A673 (cell line): ENCODE data around the gene BCL2L12. TPM values are rescaled to one million over a fixed set of nuclear protein-coding genes. Genes with fewer than 3 reads are reported as not detected.

Experiments
- microRNA-seq: library from miRNA; unstranded; fragments of <30 nt; microRNA quantifications from one replicate; pipeline ENCODE4 v1.2.0, GENCODE V29; 2021
- total RNA-seq: library from RNA; stranded (reverse); gene quantifications from 2 replicates; pipeline ENCODE4 v1.2.3, GENCODE V29; 2021

Gene BCL2L12
- total RNA-seq, 1 experiment from 2014 or later = 99.1 TPM

Small RNAs within 50 kb of the gene (microRNA-seq; reads per million reads assigned to microRNA genes)
- not detected for gene MIR5088

Other genes with a start within 250 kb of the BCL2L12 start
- not detected in 2 replicates for gene PTH2, start 242.5 kb upstream of the BCL2L12 start, total RNA-seq
- gene GFY, start 240.5 kb upstream of the BCL2L12 start, total RNA-seq = not detected in 2 replicates
- 1.7 and 1.8 TPM in 2 replicates for gene SLC17A7, start 224.4 kb upstream of the BCL2L12 start, total RNA-seq
- gene PIH1D1, start 214.1 kb upstream of the BCL2L12 start, total RNA-seq = 122 and 131 TPM in 2 replicates
- 22.6 and 23.2 TPM in 2 replicates for gene ALDH16A1, start 212.7 kb upstream of the BCL2L12 start, total RNA-seq
- 6.5 and 6.9 TPM in 2 replicates for gene FLT3LG, start 191.7 kb upstream of the BCL2L12 start, total RNA-seq
- gene RPL13A, start 178.3 kb upstream of the BCL2L12 start, total RNA-seq = 2,390 and 2,393 TPM in 2 replicates
- gene RPS11, start 169.5 kb upstream of the BCL2L12 start, total RNA-seq = 2,088 and 2,093 TPM in 2 replicates
- 396 and 482 TPM in 2 replicates for gene FCGRT, start 153.3 kb upstream of the BCL2L12 start, total RNA-seq
- gene RCN3, start 137.9 kb upstream of the BCL2L12 start, total RNA-seq = 82.9 and 95.3 TPM in 2 replicates
- 169 and 178 TPM in 2 replicates for gene NOSIP, start 85.4 kb upstream of the BCL2L12 start, total RNA-seq
- gene PRRG2, start 84.6 kb upstream of the BCL2L12 start, total RNA-seq = 1.5 and 1.9 TPM in 2 replicates
- 51.4 and 54.0 TPM in 2 replicates for gene PRR12, start 74.8 kb upstream of the BCL2L12 start, total RNA-seq
- gene RRAS, start 25.8 kb upstream of the BCL2L12 start, total RNA-seq = 27.6 and 32.4 TPM in 2 replicates
- gene SCAF1, start 23.7 kb upstream of the BCL2L12 start, total RNA-seq = 92.7 and 98.2 TPM in 2 replicates
- 81.7 and 88.0 TPM in 2 replicates for gene IRF3, start 76 bp upstream of the BCL2L12 start, total RNA-seq
- gene PRMT1, start 11.3 kb downstream of the BCL2L12 start, total RNA-seq = 523 and 536 TPM in 2 replicates
- 4.3 TPM in 2 replicates for gene ADM5, start 23.7 kb downstream of the BCL2L12 start, total RNA-seq
- 23.3 and 30.0 TPM in 2 replicates for gene CPT1C, start 25.2 kb downstream of the BCL2L12 start, total RNA-seq
- not detected in 2 replicates for gene TSKS, start 97.4 kb downstream of the BCL2L12 start, total RNA-seq
- 80.1 and 98.5 TPM in 2 replicates for gene AP2A1, start 101.1 kb downstream of the BCL2L12 start, total RNA-seq
- gene FUZ, start 147.4 kb downstream of the BCL2L12 start, total RNA-seq = 53.0 and 64.3 TPM in 2 replicates
- gene MED25, start 152.4 kb downstream of the BCL2L12 start, total RNA-seq = 93.0 and 111 TPM in 2 replicates
- 331 and 356 TPM in 2 replicates for gene PTOV1, start 185.2 kb downstream of the BCL2L12 start, total RNA-seq
- gene PNKP, start 201.6 kb downstream of the BCL2L12 start, total RNA-seq = 122 and 130 TPM in 2 replicates
- 80.3 and 81.5 TPM in 2 replicates for gene AKT1S1, start 211.4 kb downstream of the BCL2L12 start, total RNA-seq
- gene TBC1D17, start 211.8 kb downstream of the BCL2L12 start, total RNA-seq = 35.1 and 40.0 TPM in 2 replicates
- 1.3 TPM in 2 replicates for gene IL4I1, start 231.0 kb downstream of the BCL2L12 start, total RNA-seq